IMR-90 (cell line): ENCODE data around the gene ZNF705A. TPM values are rescaled to one million over a fixed set of nuclear protein-coding genes. Genes with fewer than 3 reads are reported as not detected.

Experiments used
- polyA plus RNA-seq, 3 experiments: library from polyadenylated mRNA; depleted of rRNA; stranded (reverse); fragments of >200 nt; gene quantifications; 2 replicates each; pipeline ENCODE4 v1.2.3, GENCODE V29; 2012; ENCODE audit warnings: low replicate concordance in 1 of 3
- total RNA-seq: library from RNA; depleted of rRNA; stranded (reverse); fragments of >200 nt; gene quantifications from 2 replicates; pipeline ENCODE4 v1.2.3, GENCODE V29; 2012; rRNA removed

ZNF705A gene
- total and polyA plus RNA-seq, 2 of the 4 experiments (the other 2 are of a cell fraction): not detected

Other genes with a start within 250 kb of the ZNF705A start
- gene SLC2A3, start 220.8 kb upstream of the ZNF705A start, total RNA-seq: 54.8 and 113 TPM in 2 replicates
- gene SLC2A3, start 220.8 kb upstream of the ZNF705A start, polyA plus RNA-seq (2012; rRNA removed): 38.2 and 46.1 TPM in 2 replicates
- gene FOXJ2, start 124.3 kb upstream of the ZNF705A start, total RNA-seq: 3.0 and 3.9 TPM in 2 replicates
- gene FOXJ2, start 124.3 kb upstream of the ZNF705A start, polyA plus RNA-seq (2012; rRNA removed): 8.4 and 8.5 TPM in 2 replicates
- 0.28 and 0.36 TPM in 2 replicates for gene C3AR1, start 90.7 kb upstream of the ZNF705A start, total RNA-seq
- 0.31 and 0.42 TPM in 2 replicates for gene C3AR1, start 90.7 kb upstream of the ZNF705A start, polyA plus RNA-seq (2012; rRNA removed)
- 37.3 and 44.2 TPM in 2 replicates for gene NECAP1, start 74.7 kb upstream of the ZNF705A start, total RNA-seq
- 32.2 and 35.6 TPM in 2 replicates for gene NECAP1, start 74.7 kb upstream of the ZNF705A start, polyA plus RNA-seq (2012; rRNA removed)
- gene CLEC4A, start 33.4 kb upstream of the ZNF705A start, total RNA-seq: 0.28 TPM in 1 of 2 replicates, not detected in the other
- gene CLEC4A, start 33.4 kb upstream of the ZNF705A start, polyA plus RNA-seq (2012; rRNA removed): 0.29 and 0.44 TPM in 2 replicates
- under 0.01 TPM in 1 of 2 replicates, not detected in the other for gene FAM90A1, start 70.6 kb downstream of the ZNF705A start, total RNA-seq
- gene FAM90A1, start 70.6 kb downstream of the ZNF705A start, polyA plus RNA-seq (2012; rRNA removed): 0.09 and 0.11 TPM in 2 replicates